HL-60 (cell line): ENCODE data around the gene INPP5K.

Source experiments
- DNase-seq, 2 experiments: peaks; one replicate each; pipeline ENCODE4 v3.0.0-alpha.2; 2010 to 2020; ENCODE audit warnings: low read depth in 1 of 2, low spot score in 1 of 2
- H3K27ac ChIP-seq: fragments of 250-450 bp; sonication (Bioruptor Pico); replicated peaks from 2 replicates; pipeline ENCODE4 v1.5.1; 2020; ENCODE audit warnings: mild to moderate bottlenecking, moderate library complexity
- H3K27me3 ChIP-seq: fragments of 250-450 bp; sonication (Bioruptor Pico); 2 replicates; pipeline ENCODE4 v1.5.1; 2021; ENCODE audit warnings: mild to moderate bottlenecking, moderate library complexity; ENCODE audit not compliant: insufficient read depth, poor library complexity, severe bottlenecking
- H3K4me3 ChIP-seq: replicated peaks from 2 replicates; pipeline ENCODE4 v1.5.1; 2011; ENCODE audit warnings: mild to moderate bottlenecking, control low read depth, low read length; ENCODE audit not compliant: insufficient read depth
- CTCF ChIP-seq: IDR thresholded peaks from one replicate; pipeline ENCODE4 v1.5.1; 2011; ENCODE audit warnings: low read length, control low read depth, inconsistent platforms; ENCODE audit not compliant: insufficient read depth
- GABPA ChIP-seq: IDR thresholded peaks from 2 replicates; pipeline ENCODE4 v1.6.1; 2012; ENCODE audit warnings: low read depth
- POLR2AphosphoS5 ChIP-seq: IDR thresholded peaks from 2 replicates; pipeline ENCODE4 v1.6.1; 2012; ENCODE audit warnings: low read depth
- REST ChIP-seq: IDR thresholded peaks from 2 replicates; pipeline ENCODE4 v1.6.1; 2012; ENCODE audit warnings: low read depth; ENCODE audit not compliant: insufficient replicate concordance
- SPI1 ChIP-seq: IDR thresholded peaks from 2 replicates; pipeline ENCODE4 v1.6.1; 2012; ENCODE audit warnings: low read depth, mild to moderate bottlenecking, borderline replicate concordance

Gene INPP5K

GRCh38 chr17:1560101-1560857 is 43.9 kb upstream of the INPP5K start:
- no peaks in the 10 kb centered on the region for H3K27me3 ChIP-seq
- no peak for DNase-seq
- no peak overlapping the region for H3K27ac ChIP-seq
- TF ChIP-seq GABPA = no peak
- no peak for TF ChIP-seq POLR2AphosphoS5
- TF ChIP-seq SPI1 = no peak
- TF ChIP-seq REST = no peak
- TF ChIP-seq CTCF = no peak
- no peak overlapping the region for H3K4me3 ChIP-seq

GRCh38 chr17:1559047-1560043 is 42.9 kb upstream of the INPP5K start:
- no peak overlapping the region for H3K27ac ChIP-seq
- no peak overlapping the region for H3K4me3 ChIP-seq
- H3K27me3 ChIP-seq = no peaks in the 10 kb centered on the region
- TF ChIP-seq CTCF = no peak
- TF ChIP-seq SPI1 = no peak
- no peak for TF ChIP-seq REST
- TF ChIP-seq POLR2AphosphoS5 = no peak
- TF ChIP-seq GABPA = no peak
- no peak for DNase-seq

GRCh38 chr17:1558401-1558800 is 42.0 kb upstream of the INPP5K start:
- Histone ChIP-seq H3K27me3 (no peaks in the 10 kb centered on the region), H3K27ac (no peak overlapping the region), H3K4me3 (no peak overlapping the region)
- DNase-seq = no peak
- TF ChIP-seq CTCF (no peak), REST (no peak), GABPA (no peak)
